GM12878 (cell line): ENCODE results near the gene CXXC1. TPM values are rescaled to one million over a fixed set of nuclear protein-coding genes. Genes with fewer than 3 reads are reported as not detected.
A peak's percentile ranks its signal among the peaks of the same experiment; 100 is the strongest.

ENCODE experiments used
- BRCA1 ChIP-seq: IDR thresholded peaks from 2 replicates; pipeline ENCODE4 v1.6.1; 2011; ENCODE audit warnings: low read depth, low read length, improper control_type of control experiment
- ELK1 ChIP-seq: IDR thresholded peaks from 2 replicates; pipeline ENCODE4 v1.6.1; 2012; ENCODE audit warnings: low read depth, low read length, improper control_type of control experiment
- FOXK2 ChIP-seq: fragments of 450-650 bp; IDR thresholded peaks from 2 replicates; pipeline ENCODE4 v1.6.1; 2017; ENCODE audit warnings: mild to moderate bottlenecking, moderate library complexity
- HDGF ChIP-seq: fragments of 450-650 bp; IDR thresholded peaks from 2 replicates; pipeline ENCODE4 v1.6.1; 2016; ENCODE audit warnings: antibody characterized with exemption
- HSF1 ChIP-seq: fragments of 150-350 bp; IDR thresholded peaks from 2 replicates; pipeline ENCODE4 v1.6.1; 2014; ENCODE audit warnings: mild to moderate bottlenecking, low read depth, low read length
- IRF5 ChIP-seq: fragments of 450-650 bp; IDR thresholded peaks from 2 replicates; pipeline ENCODE4 v1.6.1; 2017; ENCODE audit warnings: borderline replicate concordance
- KLF5 ChIP-seq: fragments of 450-650 bp; IDR thresholded peaks from 2 replicates; pipeline ENCODE4 v1.6.1; 2014; ENCODE audit warnings: mild to moderate bottlenecking; ENCODE audit not compliant: partially characterized antibody
- MYC ChIP-seq: IDR thresholded peaks from 2 replicates; pipeline ENCODE4 v1.6.1; 2011; ENCODE audit warnings: mild to moderate bottlenecking, low read length, moderate library complexity, inconsistent platforms; ENCODE audit not compliant: insufficient read depth, insufficient replicate concordance, insufficient read length, severe bottlenecking
- NFYA ChIP-seq: IDR thresholded peaks from 2 replicates; pipeline ENCODE4 v1.6.1; 2011; ENCODE audit warnings: low read depth, mild to moderate bottlenecking, low read length, improper control_type of control experiment, borderline replicate concordance
- NKRF ChIP-seq: fragments of 450-650 bp; conservative IDR thresholded peaks from 2 replicates; pipeline ENCODE4 v1.6.1; 2017; ENCODE audit warnings: mild to moderate bottlenecking, moderate library complexity
- PBX3 ChIP-seq: IDR thresholded peaks from 2 replicates; pipeline ENCODE4 v1.6.1; 2011; ENCODE audit warnings: mild to moderate bottlenecking, low read depth, low read length, moderate library complexity; ENCODE audit not compliant: insufficient replicate concordance
- RFX5 ChIP-seq: IDR thresholded peaks from 2 replicates; pipeline ENCODE4 v1.6.1; 2011; ENCODE audit warnings: low read depth, low read length, improper control_type of control experiment
- SMAD5 ChIP-seq: IDR thresholded peaks from 2 replicates; pipeline ENCODE4 v1.6.1; 2016; ENCODE audit warnings: antibody characterized with exemption, low read depth
- SPI1 ChIP-seq: IDR thresholded peaks from 2 replicates; pipeline ENCODE4 v1.6.1; 2011; ENCODE audit warnings: low read depth, mild to moderate bottlenecking, low read length, moderate library complexity, borderline replicate concordance; ENCODE audit not compliant: insufficient read depth
- SREBF2 ChIP-seq: IDR thresholded peaks from 2 replicates; pipeline ENCODE4 v1.6.1; 2012; ENCODE audit warnings: mild to moderate bottlenecking, low read length
- SRF ChIP-seq, 2 experiments: IDR thresholded peaks; 2 replicates each; pipeline ENCODE4 v1.6.1; 2011; ENCODE audit warnings: low read depth in 2 of 2, low read length in 2 of 2, mild to moderate bottlenecking in 1 of 2, moderate library complexity in 1 of 2
- USF1 ChIP-seq: IDR thresholded peaks from 2 replicates; pipeline ENCODE4 v1.6.1; 2011; ENCODE audit warnings: borderline replicate concordance, low read depth, mild to moderate bottlenecking, moderate library complexity, mixed read lengths, low read length; ENCODE audit not compliant: insufficient read depth; ENCODE audit errors: extremely low read length
- ZBED1 ChIP-seq: IDR thresholded peaks from 2 replicates; pipeline ENCODE4 v1.6.1; 2016; ENCODE audit warnings: borderline replicate concordance
- polyA plus RNA-seq, 11 experiments: library from polyadenylated mRNA; depleted of rRNA in 4 of 11; unstranded in 6 of 11; stranded (reverse) in 5 of 11; fragments of >200 nt; fragmentation: Nextera tagmentation in 4 of 11; fragmentation: Illumina TruSeq in 1 of 11; extraction: Ambion mirVana in 4 of 11; extraction: Trizol in 1 of 11; gene quantifications; 1 replicate in 1 of 11; 2 replicates in 10 of 11; pipeline versions ENCODE4 v1.2.1 to v1.2.3, GENCODE V29; 2011 to 2016; ENCODE audit warnings: inconsistent platforms in 2 of 11, missing spikeins in 2 of 11, low read depth in 1 of 11
- total RNA-seq, 4 experiments: library from RNA; depleted of rRNA in 3 of 4; stranded (reverse); fragments of >200 nt in 3 of 4; fragmentation: Illumina TruSeq in 1 of 4; extraction: Trizol in 1 of 4; gene quantifications; 2 replicates each; pipeline versions ENCODE4 v1.2.1 to v1.2.3, GENCODE V29; 2013 to 2021

Gene CXXC1
- total and polyA plus RNA-seq, 10 of the 15 experiments (the other 5 are each of a cell fraction or from before 2014, with no cell fraction given) = 9.2 to 180 (median 93.8) TPM

DNA sequence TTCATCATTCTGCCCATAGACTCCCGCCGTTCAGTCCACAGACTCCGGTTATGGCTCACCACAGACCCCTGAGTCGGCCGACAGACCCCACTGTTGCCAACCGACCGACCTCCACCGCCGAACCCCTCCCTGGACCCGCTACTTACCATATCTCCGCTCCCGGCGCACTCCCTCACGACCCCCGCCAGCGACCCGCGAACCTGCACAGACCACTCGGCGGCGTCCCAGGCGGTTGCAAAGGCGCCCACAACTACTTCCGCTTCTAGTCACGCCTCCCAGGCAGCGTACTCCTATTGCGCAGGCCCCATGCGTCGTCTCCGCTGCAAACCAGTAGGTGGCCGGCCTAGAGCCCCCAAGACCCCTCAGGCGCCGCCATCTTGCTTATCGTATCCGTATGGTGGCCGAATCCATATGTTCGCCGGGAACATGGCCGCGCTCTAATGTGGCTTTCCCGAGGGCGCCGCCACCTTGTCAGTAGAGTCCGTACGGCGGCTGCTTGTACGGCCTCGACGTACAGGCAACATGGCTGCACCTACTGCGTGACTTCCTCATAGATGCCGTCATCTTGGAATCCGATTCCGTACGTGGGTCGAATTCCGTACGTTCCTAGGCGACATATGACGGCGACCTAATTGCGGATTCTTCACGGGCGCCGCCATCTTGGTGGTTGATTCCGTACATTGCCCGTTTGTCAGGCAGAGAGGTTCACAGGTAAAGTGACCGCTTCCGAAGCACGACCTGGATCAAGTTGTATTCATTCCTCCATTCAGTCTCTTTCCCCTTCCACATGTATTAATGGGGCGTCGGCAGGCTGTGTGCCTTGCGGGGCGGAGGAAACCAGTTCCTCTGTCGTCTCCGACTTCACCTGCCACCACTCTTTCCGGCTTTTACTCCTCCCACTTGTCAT lies at the start of gene CXXC1 (continued):
- TF ChIP-seq NKRF (peak; percentile 73), USF1 (no peak), HSF1 (no peak), BRCA1 (no peak), KLF5 (no peak), RFX5 (peak; percentile 66; the same call in 1 of the 2 replicates), FOXK2 (no peak), SRF (IDR thresholded peaks at IDR 0.05; ENCODE audit: low read depth in 2 of 2, low read length in 2 of 2) (no peak), NFYA (no peak), ZBED1 (peak; percentile 72; the same call in 1 of the 2 replicates), IRF5 (no peak), SREBF2 (no peak), ELK1 (peak; percentile 60), PBX3 (no peak), SPI1 (peak; percentile 6; the same call in 1 of the 2 replicates), HDGF (peak; percentile 75; the same call in 1 of the 2 replicates), MYC (no peak), SMAD5 (peak; percentile 60; the same call in 1 of the 2 replicates)
